HepG2 (cell line): Measurements from ENCODE around the gene EVI5. TPM values are rescaled to one million over a fixed set of nuclear protein-coding genes. Genes with fewer than 3 reads are reported as not detected.

Source experiments
- ADNP ChIP-seq: sonication (generic); formaldehyde crosslinking; IDR thresholded peaks from 2 replicates; pipeline ENCODE4 v1.4.0; 2020; ENCODE audit warnings: missing genetic modification reagents
- AKAP8 ChIP-seq: sonication (generic); formaldehyde crosslinking; IDR thresholded peaks from 2 replicates; pipeline ENCODE4 v1.5.1; 2020; ENCODE audit warnings: mild to moderate bottlenecking, missing genetic modification reagents
- ARID5B ChIP-seq: IDR thresholded peaks from 2 replicates; pipeline ENCODE4 v1.4.0; 2020; ENCODE audit warnings: mild to moderate bottlenecking, missing genetic modification reagents
- CAMTA2 ChIP-seq: sonication (generic); formaldehyde crosslinking; IDR thresholded peaks from 2 replicates; pipeline ENCODE4 v1.4.0; 2020; ENCODE audit warnings: mild to moderate bottlenecking, missing genetic modification reagents, borderline replicate concordance
- ELF3 ChIP-seq: IDR thresholded peaks from 2 replicates; pipeline ENCODE4 v1.6.1; 2016; ENCODE audit warnings: missing genetic modification reagents, missing compliant biosample characterization
- EZH2 ChIP-seq: conservative IDR thresholded peaks from 2 replicates; pipeline ENCODE4 v1.6.1; 2012; ENCODE audit warnings: mild to moderate bottlenecking, low read depth, low read length, moderate library complexity
- FOXA3 ChIP-seq: IDR thresholded peaks from 2 replicates; pipeline ENCODE4 v1.6.1; 2016; ENCODE audit warnings: missing genetic modification reagents, missing compliant biosample characterization
- FOXP1 ChIP-seq, 2 experiments: fragments of 450-650 bp in 1 of 2; IDR thresholded peaks; 2 replicates each; pipeline ENCODE4 v1.6.1; 2017 to 2018; ENCODE audit warnings: antibody characterized with exemption in 1 of 2
- GATA4 ChIP-seq: sonication (generic); IDR thresholded peaks from 2 replicates; pipeline ENCODE4 v1.6.1; 2016; ENCODE audit warnings: antibody characterized with exemption, low read depth, borderline replicate concordance
- GTF2F1 ChIP-seq: fragments of 150-350 bp; IDR thresholded peaks from 2 replicates; pipeline ENCODE4 v1.6.1; 2014; ENCODE audit warnings: low read length
- GTF3A ChIP-seq: sonication (generic); formaldehyde crosslinking; conservative IDR thresholded peaks from 2 replicates; pipeline ENCODE4 v1.4.0; 2020; ENCODE audit warnings: mild to moderate bottlenecking, missing genetic modification reagents
- KLF15 ChIP-seq: sonication (generic); formaldehyde crosslinking; IDR thresholded peaks from 2 replicates; pipeline ENCODE4 v1.8.1; 2023; ENCODE audit warnings: borderline replicate concordance, mild to moderate bottlenecking, inconsistent platforms, missing genetic modification reagents, mixed read lengths
- KMT2A ChIP-seq: sonication (generic); formaldehyde crosslinking; IDR thresholded peaks from 2 replicates; pipeline ENCODE4 v1.4.0; 2020; ENCODE audit warnings: missing genetic modification reagents
- MAFG ChIP-seq: sonication (generic); formaldehyde crosslinking; IDR thresholded peaks from 2 replicates; pipeline ENCODE4 v1.5.1; 2020; ENCODE audit warnings: mild to moderate bottlenecking, missing genetic modification reagents
- MTA3 ChIP-seq: sonication (generic); formaldehyde crosslinking; IDR thresholded peaks from 2 replicates; pipeline ENCODE4 v1.4.0; 2020; ENCODE audit warnings: missing genetic modification reagents
- MYC ChIP-seq: sonication (generic); formaldehyde crosslinking; IDR thresholded peaks from 2 replicates; pipeline ENCODE4 v1.9.0; 2021; ENCODE audit warnings: missing genetic modification reagents, borderline replicate concordance
- NCOA5 ChIP-seq: sonication (generic); formaldehyde crosslinking; IDR thresholded peaks from 2 replicates; pipeline ENCODE4 v1.4.0; 2020; ENCODE audit warnings: missing genetic modification reagents
- RBM39 ChIP-seq: fragments of 200-400 bp; formaldehyde crosslinking; IDR thresholded peaks from one replicate; pipeline ENCODE4 v1.6.1; 2018; ENCODE audit warnings: antibody characterized with exemption, mild to moderate bottlenecking, low read depth, low read length; ENCODE audit not compliant: poor library complexity, severe bottlenecking
- REL ChIP-seq: sonication (generic); formaldehyde crosslinking; conservative IDR thresholded peaks from 2 replicates; pipeline ENCODE4 v1.8.0; 2022; ENCODE audit warnings: mild to moderate bottlenecking, missing genetic modification reagents, moderate library complexity
- TRIM22 ChIP-seq: fragments of 450-650 bp; IDR thresholded peaks from 2 replicates; pipeline ENCODE4 v1.6.1; 2017
- ZNF136 ChIP-seq: sonication (generic); formaldehyde crosslinking; IDR thresholded peaks from 2 replicates; pipeline ENCODE4 v1.8.1; 2022; ENCODE audit warnings: low read depth, mild to moderate bottlenecking, moderate library complexity, missing genetic modification reagents
- ZNF383 ChIP-seq: sonication (generic); formaldehyde crosslinking; IDR thresholded peaks from 2 replicates; pipeline ENCODE4 v1.4.0; 2020; ENCODE audit warnings: missing genetic modification reagents, mild to moderate bottlenecking, borderline replicate concordance
- ZNF724P ChIP-seq: sonication (generic); formaldehyde crosslinking; IDR thresholded peaks from 2 replicates; pipeline ENCODE4 v1.8.0; 2022; ENCODE audit warnings: missing genetic modification reagents, borderline replicate concordance
- ZNF75D ChIP-seq: sonication (generic); formaldehyde crosslinking; IDR thresholded peaks from 2 replicates; pipeline ENCODE4 v1.8.1; 2023; ENCODE audit warnings: missing genetic modification reagents, mild to moderate bottlenecking, borderline replicate concordance
- ZNF772 ChIP-seq: sonication (generic); formaldehyde crosslinking; IDR thresholded peaks from 2 replicates; pipeline ENCODE4 v1.5.0; 2020; ENCODE audit warnings: mild to moderate bottlenecking, missing genetic modification reagents
- ZSCAN20 ChIP-seq: sonication (generic); formaldehyde crosslinking; IDR thresholded peaks from 2 replicates; pipeline ENCODE4 v1.4.0; 2020; ENCODE audit warnings: missing genetic modification reagents, mild to moderate bottlenecking, borderline replicate concordance
- ZZZ3 ChIP-seq: sonication (generic); formaldehyde crosslinking; IDR thresholded peaks from 2 replicates; pipeline ENCODE4 v1.4.0; 2020; ENCODE audit warnings: missing genetic modification reagents, mild to moderate bottlenecking, borderline replicate concordance
- polyA plus RNA-seq, 8 experiments: library from polyadenylated mRNA; depleted of rRNA in 3 of 8; stranded (reverse) in 7 of 8; unstranded in 1 of 8; fragments of >200 nt; fragmentation: Illumina TruSeq in 4 of 8; extraction: Trizol in 4 of 8; gene quantifications; 2 replicates each; pipeline versions ENCODE4 v1.2.1 to v1.2.3, GENCODE V29; 2011 to 2016; ENCODE audit warnings: low read depth in 4 of 8, missing spikeins in 1 of 8, mixed read lengths in 1 of 8; ENCODE audit not compliant: insufficient read depth in 1 of 8
- total RNA-seq, 5 experiments: library from RNA; depleted of rRNA; stranded (reverse); fragments of >200 nt; fragmentation: Illumina TruSeq; extraction: Trizol; gene quantifications; 2 replicates each; pipeline ENCODE4 v1.2.3, GENCODE V29; 2016; ENCODE audit warnings: low read depth in 1 of 5

The EVI5 gene
- total and polyA plus RNA-seq, 2 of the 13 experiments (the other 11 are each of a cell fraction or from before 2014, with no cell fraction given), result 4.0 to 12.6 TPM

- TF ChIP-seq ZZZ3, result no peak
- TF ChIP-seq ELF3, result 0 out of 2 replicates have a peak, but pooled peaks have one; percentile 33
- TF ChIP-seq KMT2A (CRISPR knock-in tag), result peak; percentile 57; the same call in 1 of the 2 replicates
- 0 out of 2 replicates have a peak, but pooled peaks have one; percentile 9 for TF ChIP-seq FOXA3 (CRISPR knock-in tag)
- no peak for TF ChIP-seq ZNF136 (CRISPR knock-in tag)
- TF ChIP-seq MTA3 (CRISPR knock-in tag), result no peak
- no peak for TF ChIP-seq MAFG (CRISPR knock-in tag)
- no peak; the same call in 1 of the 2 replicates for TF ChIP-seq AKAP8 (CRISPR knock-in tag)
- TF ChIP-seq ARID5B (CRISPR knock-in tag), result peak; percentile 59
- no peak for TF ChIP-seq ZNF383 (CRISPR knock-in tag)
- TF ChIP-seq GATA4, result no peak
- TF ChIP-seq ZSCAN20 (CRISPR knock-in tag), result 0 out of 2 replicates have a peak, but pooled peaks have one; percentile 56
- no peak for TF ChIP-seq REL (CRISPR knock-in tag)
- no peak for TF ChIP-seq NCOA5 (CRISPR knock-in tag)
- TF ChIP-seq ZNF724P, result no peak
- no peak for TF ChIP-seq ZNF75D (CRISPR knock-in tag)
- no peak for TF ChIP-seq ADNP (CRISPR knock-in tag)
- no peak for TF ChIP-seq KLF15 (CRISPR knock-in tag)
- TF ChIP-seq MYC (CRISPR knock-in tag), result peak; percentile 65; the same call in 1 of the 2 replicates
- TF ChIP-seq RBM39, result no peak
- no peak for TF ChIP-seq FOXP1 (IDR thresholded peaks at IDR 0.05)
- TF ChIP-seq FOXP1 (CRISPR knock-in tag; IDR thresholded peaks at IDR 0.05), result no peak
- no peak for TF ChIP-seq EZH2
- no peak for TF ChIP-seq CAMTA2
- no peak for TF ChIP-seq GTF3A (CRISPR knock-in tag)
- TF ChIP-seq GTF2F1, result no peak
- peak; percentile 59; the same call in 1 of the 2 replicates for TF ChIP-seq ZNF772 (CRISPR knock-in tag)
- TF ChIP-seq TRIM22, result no peak
Measured at GRCh38 chr1:92486251-92487077, 298.4 kb downstream of the EVI5 start, which contains the start of gene GFI1 (continued).
